Measurements from ENCODE around the gene ITGB7. TPM values are rescaled to one million over a fixed set of nuclear protein-coding genes. Genes with fewer than 3 reads are reported as not detected.
A peak's percentile ranks its signal among the peaks of the same experiment; 100 is the strongest.

Gene ITGB7
- polyA plus RNA-seq, 1 of the 3 experiments (the other 2 are of a cell fraction), result 0.25 TPM

- DNase-seq, result peak; percentile 79
Measured at GRCh38 chr12:53190108-53190729, 16.8 kb downstream of the ITGB7 start.

More at GRCh38 chr12:53190108-53190729, 16.8 kb downstream of the ITGB7 start:
- Histone ChIP-seq H3K9me2 (no peaks in the 10 kb centered on the region), H3K4me2 (no peak overlapping the region), H3K79me2 (ENCODE audit: insufficient read depth) (no peaks in the 10 kb centered on the region; the same call in 1 of the 2 replicates), H3K4me3 (ENCODE audit: low read depth in 2 of 2, low read length in 1 of 2) (no peak overlapping the region), H3F3A (replicated peaks; ENCODE audit: insufficient read depth) (peaks cover 13% of the 10 kb centered on the region), H3K4me1 (ENCODE audit: control insufficient read depth in 1 of 2, insufficient read depth in 2 of 2, low read depth in 1 of 2, low read length in 1 of 2) (peaks cover 0 to 12% of the 10 kb centered on the region in 2 experiments; a peak in 1 of 4 replicates), H3K9ac (no peak overlapping the region), H3K27me3 (ENCODE audit: insufficient read depth) (no peaks in the 10 kb centered on the region), H3K9me3 (no peaks in the 10 kb centered on the region), H3K36me3 (replicated peaks in 1 of 2; ENCODE audit: control insufficient read depth in 1 of 2, insufficient read depth in 2 of 2, low read length in 1 of 2) (peaks cover 32 to 38% of the 10 kb centered on the region in 2 experiments), H2AFZ (ENCODE audit: low read depth) (no peak overlapping the region), H3K27ac (ENCODE audit: low read depth in 2 of 2, low read length in 1 of 2) (no peak overlapping the region), H4K20me1 (ENCODE audit: insufficient read depth) (no peaks in the 10 kb centered on the region)
- ChIA-PET POLR2A (interaction anchor here (0.6 to 1.8 kb wide), 2 partner anchors 9 to 32 kb away, joined by 3 to 5 read pairs; partner anchors contain the start of genes CSAD and ZNF740), CTCF (interaction anchor here (0.7 to 23.1 kb wide), 18 partner anchors 9 to 135 kb away, joined by 3 to 272 read pairs (median 3); partner anchors contain the start of genes AAAS, CSAD, ESPL1 and IGFBP6)
- WGBS (ENCODE audit: low lambda C conversion rate), result 74% methylated on average over 14 of the region's 14 CpGs
- TF ChIP-seq RAD21 (IDR thresholded peaks at IDR 0.05; ENCODE audit: low read length), result peak; percentile 51
- peak; percentile 73 for TF ChIP-seq CTCF (IDR thresholded peaks at IDR 0.05)
- no peak for TF ChIP-seq ZBTB33 (IDR thresholded peaks at IDR 0.05; ENCODE audit: borderline replicate concordance, low read depth)
- TF ChIP-seq RXRA (IDR thresholded peaks at IDR 0.05; ENCODE audit: borderline replicate concordance, low read depth), result no peak
- TF ChIP-seq SMC3 (IDR thresholded peaks at IDR 0.05; ENCODE audit: low read depth, low read length), result peak; percentile 70
